Stimulated activated CD4-positive, alpha-beta T cell treated with anti-CD3 and anti-CD28 coated beads, Interleukin-1b, Interleukin-23, amount 100 ng/mL, for 24 hours (primary cell): Measurements from ENCODE around the gene SDR39U1.
"Not testable (repeated sequence)": the region's sequence is repeated elsewhere in the genome, so short reads cannot be mapped to it uniquely, and the experiment has no call there.

ENCODE experiments used
- DNase-seq, 4 experiments: peaks; one replicate each; pipeline ENCODE4 v3.0.0-alpha.2; 2020; ENCODE audit warnings: low read depth in 4 of 4, low spot score in 1 of 4

The SDR39U1 gene

GRCh38 chr14:24442240-24443052, at the start of gene SDR39U1:
TSS of gene SDR39U1 (minus strand) at chr14:24442776. CDS start at chr14:24442769, 7 bp downstream.
- DNase-seq, result peak; percentile 81 to 95 (median 91)

GRCh38 chr14:24491586-24492408, 49.2 kb upstream of the SDR39U1 start:
- DNase-seq, result not testable (repeated sequence)

- DNase-seq, result no peak
Observed at GRCh38 chr14:24483604-24484252, 41.2 kb upstream of the SDR39U1 start.

- not testable (repeated sequence) for DNase-seq
Observed at GRCh38 chr14:24482699-24483303, 40.2 kb upstream of the SDR39U1 start.

GRCh38 chr14:24481622-24482324, 39.2 kb upstream of the SDR39U1 start:
- peak; percentile 7 to 31 (median 15) for DNase-seq

GRCh38 chr14:24479999-24480398, 37.4 kb upstream of the SDR39U1 start:
- not testable (repeated sequence) for DNase-seq

- DNase-seq, result no peak
Observed at GRCh38 chr14:24475261-24475660, 32.7 kb upstream of the SDR39U1 start.

GRCh38 chr14:24473211-24473610, 30.6 kb upstream of the SDR39U1 start:
- no peak for DNase-seq

GRCh38 chr14:24470450-24470849, 27.9 kb upstream of the SDR39U1 start:
- not testable (repeated sequence) for DNase-seq

- no peak for DNase-seq
Observed at GRCh38 chr14:24465805-24466204, 23.2 kb upstream of the SDR39U1 start.

- DNase-seq, result no peak
Observed at GRCh38 chr14:24465368-24465767, 22.8 kb upstream of the SDR39U1 start.

- no peak for DNase-seq
Observed at GRCh38 chr14:24463884-24464785, 21.6 kb upstream of the SDR39U1 start.

- no peak for DNase-seq
Observed at GRCh38 chr14:24463017-24463883, 20.7 kb upstream of the SDR39U1 start.

GRCh38 chr14:24461336-24461735, 18.8 kb upstream of the SDR39U1 start:
- DNase-seq, result no peak

GRCh38 chr14:24459331-24459730, 16.8 kb upstream of the SDR39U1 start:
- DNase-seq, result no peak

GRCh38 chr14:24458736-24459135, 16.2 kb upstream of the SDR39U1 start:
- no peak for DNase-seq

GRCh38 chr14:24456980-24457379, 14.4 kb upstream of the SDR39U1 start:
- no peak for DNase-seq

- not testable (repeated sequence) for DNase-seq
Observed at GRCh38 chr14:24450828-24451227, 8.3 kb upstream of the SDR39U1 start.
